H1 (cell line): ENCODE measurements around the gene NUP50. TPM values are rescaled to one million over a fixed set of nuclear protein-coding genes. Genes with fewer than 3 reads are reported as not detected.

ENCODE experiments used
- CTCF ChIA-PET: fragments of 300-600 bp; sonication (Branson Sonifier 250); formaldehyde crosslinking; loops from one replicate; lab custom pipeline; 2021; ENCODE audit not compliant: partially characterized antibody; lab: Charles Lee
- POLR2A ChIA-PET: fragments of 300-600 bp; sonication (Branson Sonifier 250); formaldehyde crosslinking; loops from one replicate; lab custom pipeline; 2021; ENCODE audit warnings: inconsistent platforms; ENCODE audit not compliant: partially characterized antibody; lab: Charles Lee
- DNase-seq, 2 experiments: peaks; one replicate each; pipeline versions ENCODE4 v3.0.0 to v3.0.0-alpha.2; 2010 to 2022; ENCODE audit warnings: low spot score in 2 of 2, low read depth in 1 of 2, mixed read lengths in 1 of 2
- FAIRE-seq: peaks from 2 replicates; lab custom pipeline; 2011; peaks lifted over from hg19 to GRCh38; lab: Jason Lieb, UNC
- H2AFZ ChIP-seq: 2 replicates; pipeline ENCODE4 v1.8.1; 2012; ENCODE audit warnings: low read length, inconsistent platforms
- H2AK5ac ChIP-seq: 2 replicates; pipeline ENCODE4 v1.6.1; 2013; ENCODE audit warnings: low read depth, low read length
- H2BK120ac ChIP-seq: replicated peaks from 2 replicates; pipeline ENCODE3; 2013; ENCODE audit warnings: low read depth, low read length, inconsistent platforms
- H2BK12ac ChIP-seq: 2 replicates; pipeline ENCODE4 v1.6.1; 2013; ENCODE audit warnings: low read depth, low read length
- H2BK15ac ChIP-seq: 2 replicates; pipeline ENCODE4 v1.6.1; 2013; ENCODE audit warnings: low read length
- H2BK20ac ChIP-seq: 2 replicates; pipeline ENCODE4 v1.6.1; 2013; ENCODE audit warnings: low read length
- H2BK5ac ChIP-seq: 2 replicates; pipeline ENCODE4 v1.6.1; 2013; ENCODE audit warnings: low read depth, low read length
- H3K14ac ChIP-seq: 2 replicates; pipeline ENCODE4 v1.6.1; 2013; ENCODE audit warnings: inconsistent platforms; ENCODE audit not compliant: insufficient read length
- H3K18ac ChIP-seq: 2 replicates; pipeline ENCODE4 v1.6.1; 2013; ENCODE audit warnings: low read length; ENCODE audit errors: extremely low read depth
- H3K23ac ChIP-seq: 2 replicates; pipeline ENCODE4 v1.6.1; 2013; ENCODE audit warnings: inconsistent platforms; ENCODE audit not compliant: insufficient read length
- H3K23me2 ChIP-seq: 2 replicates; pipeline ENCODE4 v1.6.1; 2013; ENCODE audit warnings: low read depth, low read length
- H3K27ac ChIP-seq: 2 replicates; pipeline ENCODE4 v1.6.1; 2011; ENCODE audit warnings: low read depth, low read length, inconsistent platforms
- H3K27me3 ChIP-seq, 4 experiments: replicated peaks in 1 of 4; 1 replicate in 1 of 4; 2 replicates in 3 of 4; pipeline versions ENCODE4 v1.6.1 to v1.8.1; 2011 to 2013; ENCODE audit warnings: low read length in 3 of 4, mild to moderate bottlenecking in 3 of 4, inconsistent platforms in 2 of 4, mixed read lengths in 2 of 4, moderate library complexity in 1 of 4; ENCODE audit not compliant: control insufficient read depth in 3 of 4, insufficient read depth in 3 of 4; ENCODE audit errors: extremely low read depth in 1 of 4
- H3K36me3 ChIP-seq, 4 experiments: 2 replicates each; pipeline versions ENCODE4 v1.6.1 to v1.8.1; 2011 to 2013; ENCODE audit warnings: mild to moderate bottlenecking in 4 of 4, low read length in 3 of 4, moderate library complexity in 2 of 4, control low read depth in 1 of 4, inconsistent platforms in 1 of 4; ENCODE audit not compliant: insufficient read depth in 4 of 4, control insufficient read depth in 2 of 4
- H3K4ac ChIP-seq: replicated peaks from 2 replicates; pipeline ENCODE3; 2013; ENCODE audit warnings: low read length, low read depth, mixed read lengths, inconsistent platforms; ENCODE audit not compliant: insufficient read length
- H3K4me1 ChIP-seq, 4 experiments: replicated peaks in 1 of 4; 1 replicate in 1 of 4; 2 replicates in 3 of 4; pipeline versions ENCODE4 v1.6.1 to v1.8.1; 2011 to 2013; ENCODE audit warnings: low read length in 3 of 4, inconsistent platforms in 2 of 4, mixed read lengths in 1 of 4; ENCODE audit not compliant: insufficient read depth in 4 of 4, control insufficient read depth in 3 of 4
- H3K4me2 ChIP-seq, 2 experiments: 2 replicates each; pipeline versions ENCODE4 v1.6.1 to v1.8.1; 2011 to 2013; ENCODE audit warnings: low read depth in 2 of 2, low read length in 2 of 2, control low read depth in 1 of 2, inconsistent platforms in 1 of 2, mild to moderate bottlenecking in 1 of 2; ENCODE audit not compliant: insufficient read depth in 1 of 2
- H3K4me3 ChIP-seq, 4 experiments: fragments of 200-600, 300-600 bp in 1 of 4; sonication (generic), shearing (Covaris generic), sonication (Bioruptor Twin) in 1 of 4; 2 replicates each; pipeline versions ENCODE4 v1.5.1 to v1.8.1; 2011 to 2016; ENCODE audit warnings: low read length in 4 of 4, low read depth in 3 of 4, control low read depth in 2 of 4, inconsistent platforms in 2 of 4, mild to moderate bottlenecking in 2 of 4, mixed read lengths in 1 of 4, moderate library complexity in 1 of 4; ENCODE audit not compliant: insufficient read depth in 2 of 4; ENCODE audit errors: extremely low read depth in 1 of 4
- H3K56ac ChIP-seq: replicated peaks from 2 replicates; pipeline ENCODE3; 2013; ENCODE audit warnings: low read depth, mild to moderate bottlenecking, mixed read lengths, low read length, inconsistent platforms; ENCODE audit not compliant: insufficient read length
- H3K79me1 ChIP-seq: 2 replicates; pipeline ENCODE4 v1.6.1; 2013; ENCODE audit warnings: low read depth, low read length, control low read depth
- H3K79me2 ChIP-seq, 2 experiments: 2 replicates each; pipeline versions ENCODE4 v1.6.1 to v1.8.1; 2012 to 2013; ENCODE audit warnings: low read length in 2 of 2, mild to moderate bottlenecking in 2 of 2, inconsistent platforms in 1 of 2; ENCODE audit not compliant: insufficient read depth in 2 of 2, control insufficient read depth in 1 of 2
- H3K9ac ChIP-seq, 4 experiments: replicated peaks in 1 of 4; 1 replicate in 1 of 4; 2 replicates in 3 of 4; pipeline versions ENCODE4 v1.6.1 to v1.8.1; 2011 to 2013; ENCODE audit warnings: low read depth in 3 of 4, low read length in 3 of 4, control low read depth in 2 of 4, mild to moderate bottlenecking in 2 of 4, moderate library complexity in 2 of 4, inconsistent platforms in 1 of 4; ENCODE audit errors: extremely low read depth in 1 of 4
- H3K9me3 ChIP-seq, 2 experiments: 2 replicates each; pipeline versions ENCODE4 v1.6.1 to v1.8.1; 2012 to 2013; ENCODE audit warnings: mild to moderate bottlenecking in 2 of 2, moderate library complexity in 2 of 2, control low read depth in 1 of 2, inconsistent platforms in 1 of 2, low read depth in 1 of 2, low read length in 1 of 2, mixed read lengths in 1 of 2; ENCODE audit not compliant: insufficient read depth in 2 of 2
- H4K20me1 ChIP-seq, 2 experiments: replicated peaks in 1 of 2; 2 replicates each; pipeline versions ENCODE3 to v1.8.1; 2011 to 2013; ENCODE audit warnings: inconsistent platforms in 2 of 2, low read length in 2 of 2, mild to moderate bottlenecking in 1 of 2; ENCODE audit not compliant: insufficient read depth in 2 of 2, control insufficient read depth in 1 of 2
- H4K5ac ChIP-seq: 2 replicates; pipeline ENCODE4 v1.6.1; 2013; ENCODE audit warnings: low read length, low read depth, mixed read lengths, inconsistent platforms; ENCODE audit not compliant: insufficient read length
- H4K8ac ChIP-seq: 2 replicates; pipeline ENCODE4 v1.8.0; 2013; ENCODE audit warnings: mild to moderate bottlenecking, moderate library complexity, low read length, inconsistent platforms; ENCODE audit not compliant: insufficient read depth; ENCODE audit errors: extremely low read depth
- H4K91ac ChIP-seq: replicated peaks from 2 replicates; pipeline ENCODE3; 2013; ENCODE audit warnings: low read length, mixed read lengths, inconsistent platforms; ENCODE audit not compliant: insufficient read length
- CBX8 ChIP-seq: fragments of 300-800, 300-1000 bp; sonication (generic); IDR thresholded peaks from 2 replicates; pipeline ENCODE4 v1.7.1; 2016; ENCODE audit warnings: low read depth, low read length, borderline replicate concordance
- CEBPB ChIP-seq: IDR thresholded peaks from 2 replicates; pipeline ENCODE4 v1.6.1; 2012; ENCODE audit warnings: low read depth, low read length
- FOSL1 ChIP-seq: IDR thresholded peaks from 2 replicates; pipeline ENCODE4 v1.6.1; 2011; ENCODE audit warnings: mild to moderate bottlenecking, low read depth, low read length, moderate library complexity; ENCODE audit not compliant: insufficient read depth
- GABPA ChIP-seq: IDR thresholded peaks from 2 replicates; pipeline ENCODE4 v1.6.1; 2011; ENCODE audit warnings: mild to moderate bottlenecking, low read length, moderate library complexity, borderline replicate concordance; ENCODE audit not compliant: insufficient read depth
- HDAC2 ChIP-seq, 2 experiments: fragments of 300-600 bp in 1 of 2; sonication (generic) in 1 of 2; IDR thresholded peaks; 2 replicates each; pipeline ENCODE4 v1.6.1; 2011 to 2012; ENCODE audit warnings: low read depth in 2 of 2, low read length in 2 of 2, mild to moderate bottlenecking in 2 of 2, moderate library complexity in 2 of 2, borderline replicate concordance in 1 of 2, inconsistent platforms in 1 of 2
- MAFK ChIP-seq: IDR thresholded peaks from 2 replicates; pipeline ENCODE4 v1.6.1; 2012; ENCODE audit warnings: low read depth, mild to moderate bottlenecking, improper control_type of control experiment, low read length
- NANOG ChIP-seq: IDR thresholded peaks from 2 replicates; pipeline ENCODE4 v1.6.1; 2011; ENCODE audit warnings: low read length, low read depth, mild to moderate bottlenecking, inconsistent platforms; ENCODE audit not compliant: insufficient read depth, poor library complexity, severe bottlenecking
- RFX5 ChIP-seq: IDR thresholded peaks from 2 replicates; pipeline ENCODE4 v1.6.1; 2011; ENCODE audit warnings: low read depth, low read length, improper control_type of control experiment, borderline replicate concordance
- SP1 ChIP-seq: IDR thresholded peaks from 2 replicates; pipeline ENCODE4 v1.6.1; 2011; ENCODE audit warnings: low read depth, low read length
- SP4 ChIP-seq: IDR thresholded peaks from 2 replicates; pipeline ENCODE4 v1.6.1; 2012; ENCODE audit warnings: low read length, inconsistent platforms
- SRF ChIP-seq: IDR thresholded peaks from 2 replicates; pipeline ENCODE4 v1.6.1; 2011; ENCODE audit warnings: mild to moderate bottlenecking, low read depth, low read length, moderate library complexity
- TAF7 ChIP-seq: optimal IDR thresholded peaks from 2 replicates; pipeline ENCODE3; 2011; ENCODE audit warnings: low read depth, mild to moderate bottlenecking, inconsistent platforms, low read length, moderate library complexity, borderline replicate concordance
- TBP ChIP-seq: IDR thresholded peaks from 2 replicates; pipeline ENCODE4 v1.6.1; 2011; ENCODE audit warnings: low read depth, low read length, improper control_type of control experiment
- TCF12 ChIP-seq: IDR thresholded peaks from 2 replicates; pipeline ENCODE4 v1.6.1; 2011; ENCODE audit warnings: low read depth, mild to moderate bottlenecking, low read length
- TEAD4 ChIP-seq: IDR thresholded peaks from 2 replicates; pipeline ENCODE4 v1.6.1; 2012; ENCODE audit warnings: low read depth, low read length, inconsistent platforms, mixed read lengths
- WGBS, 2 experiments: shearing (Covaris generic) in 1 of 2; methylation state at CpG; one replicate each; pipeline versions ENCODE4 v1.1.6 to v1.1.7; 2013 to 2015; ENCODE audit warnings: low lambda C conversion rate in 2 of 2, mixed read lengths in 2 of 2, inconsistent platforms in 1 of 2, low coverage in 1 of 2, missing lambda C conversion rate in 1 of 2; ENCODE audit not compliant: insufficient replicate concordance in 2 of 2, insufficient coverage in 1 of 2, insufficient read length in 1 of 2; ENCODE audit errors: extremely low coverage in 1 of 2, missing lambda C conversion rate in 1 of 2; 5-methylcytosine and 5-hydroxymethylcytosine counted together
- polyA plus RNA-seq, 7 experiments: library from polyadenylated mRNA; depleted of rRNA in 3 of 7; stranded (reverse) in 5 of 7; unstranded in 2 of 7; fragments of >200 nt in 5 of 7; fragments of 200-250 nt in 2 of 7; gene quantifications; 1 replicate in 5 of 7; 2 replicates in 1 of 7; 4 replicates in 1 of 7; pipeline versions ENCODE4 v1.2.1 to v1.2.3, GENCODE V29; 2011 to 2013; ENCODE audit warnings: missing spikeins in 2 of 7, mixed read lengths in 2 of 7
- total RNA-seq: library from RNA; stranded (reverse); fragmentation: NEBNext Ultra II Directional; extraction: Animal tissue kit (Norgen Biotek cat#: 25700); gene quantifications from 2 replicates; pipeline ENCODE4 v1.2.1, GENCODE V29; 2021

The NUP50 gene
- total and polyA plus RNA-seq, 2 of the 8 experiments (the other 6 are each of a cell fraction or from before 2014, with no cell fraction given) = 20.0 to 112 TPM

DNA sequence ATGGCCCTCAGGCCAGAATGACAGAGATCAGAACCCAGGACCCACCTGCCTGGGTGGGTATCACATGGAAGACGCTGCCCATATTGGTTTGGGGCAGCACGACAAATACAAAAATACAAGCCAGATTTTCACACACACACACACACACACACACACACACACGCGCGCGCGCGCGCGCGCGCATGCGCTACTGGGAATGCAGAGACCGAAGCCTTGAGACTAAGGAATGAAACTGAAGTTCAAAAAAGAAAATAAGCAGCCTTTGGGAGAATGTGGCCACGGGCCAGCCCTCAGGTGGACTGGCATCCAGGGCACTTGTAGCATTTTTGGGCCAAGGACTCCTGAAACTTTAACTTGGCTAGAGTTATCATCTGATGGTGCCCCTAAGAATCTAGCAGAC, 21.3 kb upstream of the NUP50 start:
- CTCF ChIA-PET = no interaction called here
- Histone ChIP-seq H3K14ac (no peak overlapping the region), H3K4me3 (no peak overlapping the region), H4K5ac (no peak overlapping the region), H4K8ac (0 out of 2 replicates have a peak overlapping the region, but pooled peaks have one; percentile 14), H3K27ac (no peak overlapping the region), H3K18ac (no peak overlapping the region), H3K9me3 (peaks cover 0 to 4% of the 10 kb centered on the region in 2 experiments; a peak in 1 of 4 replicates), H3K23me2 (no peaks in the 10 kb centered on the region), H3K9ac (no peak overlapping the region), H2AK5ac (no peak overlapping the region), H3K36me3 (peaks cover 0 to 3% (median 1%) of the 10 kb centered on the region in 4 experiments; a peak in 2 of 8 replicates), H3K23ac (no peak overlapping the region), H3K79me1 (no peaks in the 10 kb centered on the region), H3K27me3 (no peaks in the 10 kb centered on the region), H2BK5ac (no peak overlapping the region), H2BK15ac (no peak overlapping the region), H3K4me2 (no peak overlapping the region), H3K79me2 (no peaks in the 10 kb centered on the region), H3K4ac (no peak overlapping the region), H2BK20ac (no peak overlapping the region), H2BK120ac (no peak overlapping the region), H4K91ac (no peak overlapping the region), H2AFZ (no peak overlapping the region), H3K56ac (no peak overlapping the region), H3K4me1 (no peaks in the 10 kb centered on the region), H4K20me1 (no peaks in the 10 kb centered on the region), H2BK12ac (no peak overlapping the region)
- 87% methylated on average over 15 of the region's 15 CpGs; no CpG with 5 or more reads in 1 of the 2 experiments for WGBS, 2 experiments
- no peak for DNase-seq
- POLR2A ChIA-PET = interaction anchor here (0.6 to 1.2 kb wide), 3 partner anchors 12 to 313 kb away, joined by 3 read pairs; no protein-coding TSS in a partner anchor
- FAIRE-seq = no peak
- TF ChIP-seq SP1 (no peak), RFX5 (no peak), SP4 (no peak), HDAC2 (IDR thresholded peaks at IDR 0.05; ENCODE audit: borderline replicate concordance in 1 of 2, low read depth in 2 of 2, low read length in 2 of 2) (no peak), GABPA (no peak), MAFK (no peak), TCF12 (no peak), TEAD4 (no peak), TAF7 (no peak), CEBPB (no peak), FOSL1 (no peak), SRF (no peak), CBX8 (no peak), TBP (no peak), NANOG (no peak)
